Peyer's patch (tissue), 4 donors: ENCODE data around the gene LRP5.

Source experiments
- POLR2A ChIP-seq, 2 donors: fragments of 450-650 bp; IDR thresholded peaks; one replicate each; pipeline ENCODE4 v1.5.1; 2017; ENCODE audit warnings: antibody characterized with exemption in 2 of 2, mild to moderate bottlenecking in 2 of 2, moderate library complexity in 2 of 2
- TF ChIP-seq, protein P1 (sequence below), 6 experiments: fragments of 450-650 bp in 4 of 6; fragments of 200-600 bp in 2 of 6; sonication (generic) in 1 of 6; IDR thresholded peaks; one replicate each; pipeline ENCODE4 v1.5.1; 2017 to 2019; ENCODE audit warnings: antibody characterized with exemption in 6 of 6, mild to moderate bottlenecking in 3 of 6, moderate library complexity in 1 of 6

DNA sequence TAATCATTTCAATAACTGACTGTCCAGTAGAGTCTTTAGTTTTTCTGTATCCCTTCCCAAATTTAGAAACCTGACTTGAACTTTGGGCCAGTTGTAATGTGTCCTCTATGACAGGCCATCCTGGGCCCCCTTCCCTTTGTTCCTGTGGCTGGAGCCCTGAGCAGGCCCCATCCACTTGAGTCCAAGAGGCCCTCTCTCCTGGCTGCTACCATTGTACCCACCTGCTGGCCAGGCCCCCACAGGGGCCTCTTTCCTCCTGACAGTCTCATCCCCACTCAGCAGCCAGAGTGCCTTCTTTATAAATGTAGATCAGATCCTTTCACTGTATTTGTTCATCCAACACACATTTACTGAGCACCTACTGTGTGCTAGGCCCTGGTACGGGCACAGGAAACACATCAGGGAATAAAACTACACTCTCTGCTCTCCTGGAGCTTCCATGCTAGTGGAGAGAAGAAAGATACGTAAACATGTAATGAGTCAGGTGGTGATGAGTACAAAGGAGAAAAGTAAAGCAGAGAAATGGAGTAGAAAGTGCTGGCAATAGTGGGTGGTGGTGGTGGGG lies 2.7 kb upstream of the LRP5 start:
- TF ChIP-seq POLR2A (IDR thresholded peaks at IDR 0.05) = no peak
- TF ChIP-seq, protein P1, sequence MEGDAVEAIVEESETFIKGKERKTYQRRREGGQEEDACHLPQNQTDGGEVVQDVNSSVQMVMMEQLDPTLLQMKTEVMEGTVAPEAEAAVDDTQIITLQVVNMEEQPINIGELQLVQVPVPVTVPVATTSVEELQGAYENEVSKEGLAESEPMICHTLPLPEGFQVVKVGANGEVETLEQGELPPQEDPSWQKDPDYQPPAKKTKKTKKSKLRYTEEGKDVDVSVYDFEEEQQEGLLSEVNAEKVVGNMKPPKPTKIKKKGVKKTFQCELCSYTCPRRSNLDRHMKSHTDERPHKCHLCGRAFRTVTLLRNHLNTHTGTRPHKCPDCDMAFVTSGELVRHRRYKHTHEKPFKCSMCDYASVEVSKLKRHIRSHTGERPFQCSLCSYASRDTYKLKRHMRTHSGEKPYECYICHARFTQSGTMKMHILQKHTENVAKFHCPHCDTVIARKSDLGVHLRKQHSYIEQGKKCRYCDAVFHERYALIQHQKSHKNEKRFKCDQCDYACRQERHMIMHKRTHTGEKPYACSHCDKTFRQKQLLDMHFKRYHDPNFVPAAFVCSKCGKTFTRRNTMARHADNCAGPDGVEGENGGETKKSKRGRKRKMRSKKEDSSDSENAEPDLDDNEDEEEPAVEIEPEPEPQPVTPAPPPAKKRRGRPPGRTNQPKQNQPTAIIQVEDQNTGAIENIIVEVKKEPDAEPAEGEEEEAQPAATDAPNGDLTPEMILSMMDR (IDR thresholded peaks at IDR 0.05) = no peak
